Measurements from ENCODE around the gene PTBP1. TPM values are rescaled to one million over a fixed set of nuclear protein-coding genes. Genes with fewer than 3 reads are reported as not detected.
A peak's percentile ranks its signal among the peaks of the same experiment; 100 is the strongest.

The PTBP1 gene
- total and polyA plus RNA-seq, 2 donors (not counting 3 experiments of a cell fraction or from before 2014, with no cell fraction given), result 382 to 623 TPM

GRCh38 chr19:814152-815078 lies 17.2 kb downstream of the PTBP1 start:
- CTCF ChIA-PET, result interaction anchor here (0.6 kb wide), 1 partner anchor 45 kb away, joined by 3 read pairs; no protein-coding TSS in a partner anchor
- TF ChIP-seq GATA2 (IDR thresholded peaks at IDR 0.05; ENCODE audit: insufficient read depth, insufficient read length, low read depth, low read length) (no peak), FOS (IDR thresholded peaks at IDR 0.05; ENCODE audit: borderline replicate concordance, insufficient read depth, low read length) (no peak), POLR2A (IDR thresholded peaks at IDR 0.05; ENCODE audit: low read depth, low read length) (peak; percentile 45)
- no peak overlapping the region for H2AFZ ChIP-seq (ENCODE audit: low read depth, low read length)
- no peak for FAIRE-seq
- dilution Hi-C loops (cut with MboI; ENCODE audit: extremely low pct_ligation_motif_present, low sequenced_read_pairs), result no loop called here
- H3K9ac ChIP-seq (replicated peaks; ENCODE audit: extremely low read depth, insufficient read depth, low read length), result no peak overlapping the region
- no peak for DNase-seq (ENCODE audit: low read depth, low spot score)
- no peaks in the 10 kb centered on the region for H3K27me3 ChIP-seq (ENCODE audit: control insufficient read depth in 2 of 2, insufficient read depth in 2 of 2, low read length in 2 of 2)
- intact Hi-C loops (cut with micrococcal nuclease), result no loop called here
- no peak overlapping the region for H3K4me2 ChIP-seq (ENCODE audit: insufficient read depth, low read length)
- H3K36me3 ChIP-seq (ENCODE audit: control insufficient read depth in 2 of 2, extremely low read depth in 1 of 2, insufficient read depth in 2 of 2, low read length in 2 of 2), result peaks cover 20 to 24% of the 10 kb centered on the region in 2 experiments
- H3K9me1 ChIP-seq (replicated peaks; ENCODE audit: control insufficient read depth, extremely low read depth, insufficient read depth, low read length), result no peaks in the 10 kb centered on the region
- BruUV-seq (replicated peaks), result no TSS peak
- no peaks in the 10 kb centered on the region for H3K9me3 ChIP-seq (replicated peaks; ENCODE audit: control insufficient read depth, insufficient read depth, low read length)
- no peak overlapping the region for H3K4me3 ChIP-seq (replicated peaks in 1 of 3; ENCODE audit: insufficient read depth in 1 of 3, low read depth in 1 of 3, low read length in 3 of 3)
- H3K27ac ChIP-seq (ENCODE audit: insufficient read depth, low read depth, low read length), result no peak overlapping the region
- POLR2A ChIA-PET, result no interaction called here
- no peaks in the 10 kb centered on the region for H3K4me1 ChIP-seq (ENCODE audit: control insufficient read depth, extremely low read depth, insufficient read depth, low read length)
- H4K20me1 ChIP-seq (replicated peaks; ENCODE audit: control insufficient read depth, extremely low read depth, insufficient read depth, low read length), result peaks cover 3% of the 10 kb centered on the region
- peaks cover 11% of the 10 kb centered on the region for H3K79me2 ChIP-seq (ENCODE audit: control insufficient read depth, insufficient read depth, low read length)

GRCh38 chr19:815079-815774 lies 18.0 kb downstream of the PTBP1 start:
- POLR2A ChIA-PET, result no interaction called here
- no peak for DNase-seq (ENCODE audit: low read depth, low spot score)
- dilution Hi-C loops (cut with MboI; ENCODE audit: extremely low pct_ligation_motif_present, low sequenced_read_pairs), result no loop called here
- H3K79me2 ChIP-seq (ENCODE audit: control insufficient read depth, insufficient read depth, low read length), result peaks cover 4% of the 10 kb centered on the region
- H3K4me2 ChIP-seq (ENCODE audit: insufficient read depth, low read length), result no peak overlapping the region
- H2AFZ ChIP-seq (ENCODE audit: low read depth, low read length), result no peak overlapping the region
- H3K9me1 ChIP-seq (replicated peaks; ENCODE audit: control insufficient read depth, extremely low read depth, insufficient read depth, low read length), result no peaks in the 10 kb centered on the region
- H3K36me3 ChIP-seq (ENCODE audit: control insufficient read depth in 2 of 2, extremely low read depth in 1 of 2, insufficient read depth in 2 of 2, low read length in 2 of 2), result peaks cover 13 to 17% of the 10 kb centered on the region in 2 experiments
- H3K4me1 ChIP-seq (ENCODE audit: control insufficient read depth, extremely low read depth, insufficient read depth, low read length), result no peaks in the 10 kb centered on the region
- no peaks in the 10 kb centered on the region for H3K9me3 ChIP-seq (replicated peaks; ENCODE audit: control insufficient read depth, insufficient read depth, low read length)
- peaks cover 3% of the 10 kb centered on the region for H4K20me1 ChIP-seq (replicated peaks; ENCODE audit: control insufficient read depth, extremely low read depth, insufficient read depth, low read length)
- no peak overlapping the region for H3K4me3 ChIP-seq (replicated peaks in 1 of 3; ENCODE audit: insufficient read depth in 1 of 3, low read depth in 1 of 3, low read length in 3 of 3)
- H3K27ac ChIP-seq (ENCODE audit: insufficient read depth, low read depth, low read length), result no peak overlapping the region
- no peak for TF ChIP-seq JUN (IDR thresholded peaks at IDR 0.05; ENCODE audit: borderline replicate concordance, insufficient read depth, insufficient read length, low read depth)
- no peak for TF ChIP-seq FOS (IDR thresholded peaks at IDR 0.05; ENCODE audit: borderline replicate concordance, insufficient read depth, low read length)
- no peak for TF ChIP-seq CTCF (IDR thresholded peaks at IDR 0.05; ENCODE audit: extremely low read depth in 1 of 2, insufficient read depth in 1 of 2, low read depth in 1 of 2, low read length in 2 of 2)
- no peak for TF ChIP-seq GATA2 (IDR thresholded peaks at IDR 0.05; ENCODE audit: insufficient read depth, insufficient read length, low read depth, low read length)
- TF ChIP-seq MYC (IDR thresholded peaks at IDR 0.05; ENCODE audit: low read depth, low read length), result no peak
- TF ChIP-seq MAX (IDR thresholded peaks at IDR 0.05; ENCODE audit: insufficient read depth, insufficient read length), result no peak
- no peak for TF ChIP-seq EZH2 (IDR thresholded peaks at IDR 0.05; ENCODE audit: borderline replicate concordance, low read depth, low read length, severe bottlenecking)
- no peak for TF ChIP-seq POLR2A (IDR thresholded peaks at IDR 0.05; ENCODE audit: low read depth, low read length)
- TF ChIP-seq POLR2AphosphoS5 (IDR thresholded peaks at IDR 0.05; ENCODE audit: insufficient read depth, low read depth, low read length), result no peak
- H3K27me3 ChIP-seq (ENCODE audit: control insufficient read depth in 2 of 2, insufficient read depth in 2 of 2, low read length in 2 of 2), result no peaks in the 10 kb centered on the region
- FAIRE-seq, result no peak
- no peak overlapping the region for H3K9ac ChIP-seq (replicated peaks; ENCODE audit: extremely low read depth, insufficient read depth, low read length)
- no TSS peak for BruUV-seq (replicated peaks)
- intact Hi-C loops (cut with micrococcal nuclease), result no loop called here
- CTCF ChIA-PET, result interaction anchor here (0.6 kb wide), 1 partner anchor 45 kb away, joined by 3 read pairs; no protein-coding TSS in a partner anchor

Measured in endothelial cell of umbilical vein (primary cell).